HEK293T (cell line): ENCODE results near the gene STK38.

Experiments used
- CTCF ChIA-PET: fragments of 350-600 bp; formaldehyde crosslinking; extraction: SDS; loops from one replicate; lab custom pipeline; 2021; ENCODE audit warnings: antibody characterized with exemption, inconsistent platforms; lab: Yijun Ruan, JAX
- POLR2A ChIA-PET: fragments of 350-600 bp; formaldehyde crosslinking; extraction: SDS; loops from one replicate; lab custom pipeline; 2020; ENCODE audit warnings: antibody characterized with exemption, inconsistent platforms; lab: Yijun Ruan, JAX
- DNase-seq: peaks from one replicate; pipeline ENCODE4 v3.0.0; 2012; ENCODE audit warnings: mixed read lengths; ENCODE audit errors: extremely low spot score
- ARNT ChIP-seq: fragments of 450-650 bp; IDR thresholded peaks from 2 replicates; pipeline ENCODE4 v1.6.1; 2017; ENCODE audit warnings: mild to moderate bottlenecking
- BHLHE40 ChIP-seq: fragments of 450-650 bp; IDR thresholded peaks from 2 replicates; pipeline ENCODE4 v1.6.1; 2016; ENCODE audit warnings: mild to moderate bottlenecking, moderate library complexity, borderline replicate concordance
- CTBP1 ChIP-seq: fragments of 450-650 bp; IDR thresholded peaks from 2 replicates; pipeline ENCODE4 v1.6.1; 2016; ENCODE audit warnings: borderline replicate concordance
- ELF4 ChIP-seq: fragments of 450-650 bp; IDR thresholded peaks from 2 replicates; pipeline ENCODE4 v1.6.1; 2017; ENCODE audit warnings: antibody characterized with exemption
- FOXA1 ChIP-seq: fragments of 450-650 bp; IDR thresholded peaks from 2 replicates; pipeline ENCODE4 v1.6.1; 2016; ENCODE audit warnings: mild to moderate bottlenecking
- FOXK2 ChIP-seq: fragments of 450-650 bp; IDR thresholded peaks from 2 replicates; pipeline ENCODE4 v1.6.1; 2016; ENCODE audit warnings: mild to moderate bottlenecking
- FOXM1 ChIP-seq: fragments of 450-650 bp; IDR thresholded peaks from 2 replicates; pipeline ENCODE4 v1.6.1; 2017; ENCODE audit warnings: mild to moderate bottlenecking, borderline replicate concordance
- HDGF ChIP-seq: fragments of 450-650 bp; IDR thresholded peaks from 2 replicates; pipeline ENCODE4 v1.6.1; 2017; ENCODE audit warnings: antibody characterized with exemption, borderline replicate concordance
- L3MBTL2 ChIP-seq: fragments of 450-650 bp; conservative IDR thresholded peaks from 2 replicates; pipeline ENCODE4 v1.6.1; 2016; ENCODE audit warnings: mild to moderate bottlenecking
- LEF1 ChIP-seq: fragments of 450-650 bp; IDR thresholded peaks from 2 replicates; pipeline ENCODE4 v1.6.1; 2017; ENCODE audit warnings: mild to moderate bottlenecking, borderline replicate concordance
- NFRKB ChIP-seq: fragments of 450-650 bp; IDR thresholded peaks from 2 replicates; pipeline ENCODE4 v1.6.1; 2016; ENCODE audit warnings: mild to moderate bottlenecking, moderate library complexity
- PKNOX1 ChIP-seq: fragments of 450-650 bp; IDR thresholded peaks from 2 replicates; pipeline ENCODE4 v1.6.1; 2016
- SP1 ChIP-seq: fragments of 450-650 bp; IDR thresholded peaks from 2 replicates; pipeline ENCODE4 v1.6.1; 2017
- SUZ12 ChIP-seq: fragments of 450-650 bp; IDR thresholded peaks from 2 replicates; pipeline ENCODE4 v1.6.1; 2016; ENCODE audit warnings: mild to moderate bottlenecking
- TARDBP ChIP-seq: fragments of 450-650 bp; IDR thresholded peaks from 2 replicates; pipeline ENCODE4 v1.6.1; 2016
- ZNF384 ChIP-seq: fragments of 450-650 bp; IDR thresholded peaks from 2 replicates; pipeline ENCODE4 v1.6.1; 2016

The STK38 gene

GRCh38 chr6:36555750-36556252 is 8.5 kb upstream of the STK38 start:
- POLR2A ChIA-PET: no interaction called here
- TF ChIP-seq NFRKB (no peak), BHLHE40 (no peak), ZNF384 (no peak), CTBP1 (no peak), SP1 (no peak), LEF1 (no peak), ELF4 (no peak), SUZ12 (no peak), HDGF (no peak), L3MBTL2 (no peak), ARNT (no peak), FOXK2 (no peak), PKNOX1 (no peak), FOXM1 (no peak), FOXA1 (no peak), TARDBP (no peak)
- no peak for DNase-seq
- CTCF ChIA-PET: interaction anchor here (0.7 kb wide), 1 partner anchor 10 kb away, joined by 3 read pairs; no protein-coding TSS in a partner anchor

- no peak for DNase-seq
- TF ChIP-seq FOXK2 (no peak), HDGF (no peak), ELF4 (no peak), PKNOX1 (no peak), SUZ12 (no peak), LEF1 (no peak), CTBP1 (no peak), ARNT (no peak), L3MBTL2 (no peak), BHLHE40 (no peak)
- POLR2A ChIA-PET: no interaction called here
- CTCF ChIA-PET: no interaction called here
These were observed 3.3 kb upstream of the STK38 start for GRCh38 chr6:36550473-36551000.

GRCh38 chr6:36548401-36548743 is 1.1 kb upstream of the STK38 start:
- no peak for DNase-seq
- CTCF ChIA-PET: interaction anchor here (0.6 to 1.6 kb wide), 2 partner anchors 67 to 68 kb away, joined by 3 read pairs; no protein-coding TSS in a partner anchor
- POLR2A ChIA-PET: no interaction called here
- TF ChIP-seq ZNF384 (no peak), FOXK2 (no peak), PKNOX1 (no peak), FOXA1 (no peak), ARNT (no peak), SP1 (no peak), ELF4 (no peak), NFRKB (no peak), FOXM1 (no peak), SUZ12 (no peak), CTBP1 (no peak), L3MBTL2 (no peak), BHLHE40 (no peak), TARDBP (no peak)

GRCh38 chr6:36547646-36548400 is 544 bp upstream of the STK38 start:
- POLR2A ChIA-PET: interaction anchor here (0.6 kb wide), 1 partner anchor 126 kb away, joined by 3 read pairs; no protein-coding TSS in a partner anchor
- no peak for DNase-seq

GRCh38 chr6:36546308-36546919 is 865 bp downstream of the STK38 start:
- TF ChIP-seq FOXA1 (no peak), BHLHE40 (no peak), PKNOX1 (no peak)
- POLR2A ChIA-PET: interaction anchor here (0.9 kb wide), 1 partner anchor 51 kb away, joined by 4 read pairs; no protein-coding TSS in a partner anchor
- CTCF ChIA-PET: interaction anchor here (0.8 kb wide), 1 partner anchor 10 kb away, joined by 3 read pairs; no protein-coding TSS in a partner anchor
- no peak for DNase-seq

More at GRCh38 chr6:36547646-36548400, 544 bp upstream of the STK38 start:
- TF ChIP-seq PKNOX1 (no peak), BHLHE40 (no peak), L3MBTL2 (0 out of 2 replicates have a peak, but pooled peaks have one; percentile 2)
- CTCF ChIA-PET: interaction anchor here (0.6 to 1.6 kb wide), 2 partner anchors 67 to 68 kb away, joined by 3 read pairs; no protein-coding TSS in a partner anchor
